NCI-H2081 treated with DMSO at 0.1 percent for 48 hours (cell line): ENCODE measurements around the gene PKP3.
"Not testable (repeated sequence)": the region's sequence is repeated elsewhere in the genome, so short reads cannot be mapped to it uniquely, and the experiment has no call there.

Source experiments
- DNase-seq: peaks from one replicate; lab custom pipeline; 2025; lab: John Stamatoyannopoulos, UW

The PKP3 gene

DNA sequence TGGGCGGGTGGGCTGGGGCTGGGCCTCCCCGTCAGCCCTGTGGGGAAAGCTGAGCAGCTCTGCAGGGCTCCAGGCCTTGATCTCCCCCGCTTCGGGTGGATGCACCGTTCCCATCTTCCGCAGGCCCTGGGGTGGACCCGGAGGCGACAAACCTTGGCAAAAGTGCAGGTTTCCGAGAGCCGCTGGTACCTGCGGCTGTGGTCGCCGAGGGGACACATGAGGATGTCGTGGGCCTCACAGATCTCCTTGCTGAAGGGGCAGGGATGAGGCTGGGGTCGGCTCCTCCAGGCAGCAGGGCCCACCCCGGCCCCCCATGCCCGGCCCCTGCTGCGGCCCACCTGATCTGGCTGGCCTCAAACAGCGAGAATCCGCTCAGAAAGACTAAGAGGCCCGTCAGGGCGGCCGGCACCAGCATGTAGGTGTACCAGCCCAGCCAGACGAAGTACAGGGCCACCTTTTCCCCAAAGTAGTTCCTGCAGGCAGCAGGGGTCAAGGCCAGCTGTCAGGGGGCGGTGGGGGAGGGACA, 36.0 kb downstream of the PKP3 start:
- no peak for DNase-seq

DNA sequence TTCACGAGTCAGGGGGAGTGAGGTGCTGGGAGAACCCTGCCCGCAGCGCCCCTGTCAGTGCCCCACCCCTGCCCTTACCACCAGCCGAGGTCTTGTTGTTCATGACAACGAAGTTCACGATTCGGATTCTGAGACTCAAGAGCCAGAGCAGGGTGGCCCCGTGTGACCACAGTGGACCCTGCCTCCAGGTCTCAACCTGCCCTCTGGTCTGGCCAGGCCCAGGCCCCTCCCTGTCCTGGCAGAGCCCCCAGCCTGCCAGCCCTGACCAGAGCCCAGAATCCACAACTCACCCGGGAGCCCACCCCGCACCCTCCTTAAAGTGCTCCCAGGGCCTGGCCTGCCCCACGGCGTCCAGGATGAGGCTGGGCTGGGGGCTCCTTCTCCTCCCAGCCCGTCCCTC, 37.9 kb downstream of the PKP3 start:
- no peak for DNase-seq

DNA sequence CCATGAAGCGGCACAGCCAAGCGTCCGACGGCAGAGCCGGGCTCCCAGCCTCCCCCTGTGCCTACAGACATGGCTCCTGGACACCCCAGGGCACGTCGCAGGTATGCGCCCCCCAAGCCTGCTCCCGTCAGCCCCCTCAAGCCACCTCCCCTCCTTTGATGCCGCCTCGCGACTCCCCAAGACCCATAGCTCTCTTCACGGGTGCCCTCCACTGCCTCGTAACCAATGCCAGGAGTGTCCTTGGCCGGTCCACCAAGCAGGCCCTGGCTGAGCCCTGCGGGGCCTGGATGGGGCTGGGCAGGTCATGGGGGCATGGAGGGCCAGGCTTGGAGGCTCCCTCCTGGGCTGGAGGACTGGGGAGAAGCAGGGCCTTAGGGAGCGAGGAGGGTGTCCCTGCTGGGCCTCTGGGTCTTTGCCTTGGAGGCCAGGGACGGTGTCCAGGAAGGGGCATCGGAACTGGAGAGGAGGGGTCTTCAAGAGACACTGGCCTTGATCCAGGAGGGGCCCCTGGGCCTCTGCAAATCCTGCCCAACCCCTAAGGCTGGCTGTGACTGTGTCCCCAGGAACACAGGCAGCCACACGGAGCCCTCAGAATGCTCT, 38.6 kb downstream of the PKP3 start:
- DNase-seq: no peak

DNA sequence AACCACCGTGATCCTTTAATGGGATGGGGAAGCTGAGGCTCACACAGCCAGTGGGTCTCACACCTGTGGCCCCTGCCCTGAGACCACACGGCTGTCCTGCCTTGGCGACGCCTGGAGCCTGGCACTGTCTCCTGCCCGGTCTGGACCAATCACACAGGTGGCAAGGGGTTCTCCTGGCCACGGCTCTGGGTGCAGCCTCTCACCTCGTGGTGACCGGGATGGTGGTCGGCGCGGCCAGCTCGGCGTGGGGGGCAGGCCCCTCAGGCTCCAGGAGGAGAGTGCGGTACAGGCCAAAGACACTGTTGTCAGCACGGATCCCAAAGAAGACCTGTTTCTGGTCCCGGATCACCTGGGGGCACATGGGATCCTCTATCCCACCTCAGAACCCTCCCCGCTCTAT, 39.1 kb downstream of the PKP3 start:
- DNase-seq: no peak

DNA sequence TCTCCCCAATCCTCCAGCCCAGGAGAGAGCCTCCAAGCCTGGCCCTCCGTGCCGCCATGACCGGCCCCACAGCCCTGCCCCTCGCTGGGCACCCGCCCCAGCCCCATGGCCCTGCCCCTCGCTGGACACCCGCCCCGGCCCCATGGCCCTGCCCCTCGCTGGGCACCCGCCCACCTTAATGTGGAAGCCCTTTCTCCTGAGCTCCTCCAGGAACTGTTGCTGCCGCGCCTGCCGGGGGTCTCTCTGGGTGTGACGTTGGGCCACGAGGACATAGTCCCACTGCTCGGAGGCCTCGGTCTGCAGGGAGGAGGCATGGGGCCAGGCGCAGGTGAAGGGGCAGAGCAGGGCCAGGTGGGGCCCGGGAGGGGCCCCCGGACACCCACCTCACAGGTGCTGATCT, 39.6 kb downstream of the PKP3 start:
- DNase-seq: no peak

DNA sequence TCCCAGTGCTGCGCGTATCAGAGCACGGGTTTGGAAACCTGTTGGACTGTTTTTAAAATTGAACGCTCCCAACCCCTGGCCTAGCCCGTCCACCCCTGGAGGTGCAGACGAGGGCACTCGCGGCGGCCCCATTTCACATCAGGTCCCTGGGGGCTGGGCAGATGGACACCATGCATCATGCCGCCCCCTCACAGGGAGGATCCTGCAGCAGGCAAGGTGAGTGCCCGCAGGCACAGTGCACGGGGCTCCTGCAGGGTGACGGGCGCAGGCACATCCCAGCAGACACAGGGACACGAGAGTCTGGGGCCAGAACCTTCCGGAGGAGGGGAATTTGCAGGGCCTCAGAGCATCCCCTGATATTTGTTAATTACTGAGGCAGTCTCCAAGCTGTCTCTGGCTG, 40.5 kb downstream of the PKP3 start:
- no peak for DNase-seq

DNA sequence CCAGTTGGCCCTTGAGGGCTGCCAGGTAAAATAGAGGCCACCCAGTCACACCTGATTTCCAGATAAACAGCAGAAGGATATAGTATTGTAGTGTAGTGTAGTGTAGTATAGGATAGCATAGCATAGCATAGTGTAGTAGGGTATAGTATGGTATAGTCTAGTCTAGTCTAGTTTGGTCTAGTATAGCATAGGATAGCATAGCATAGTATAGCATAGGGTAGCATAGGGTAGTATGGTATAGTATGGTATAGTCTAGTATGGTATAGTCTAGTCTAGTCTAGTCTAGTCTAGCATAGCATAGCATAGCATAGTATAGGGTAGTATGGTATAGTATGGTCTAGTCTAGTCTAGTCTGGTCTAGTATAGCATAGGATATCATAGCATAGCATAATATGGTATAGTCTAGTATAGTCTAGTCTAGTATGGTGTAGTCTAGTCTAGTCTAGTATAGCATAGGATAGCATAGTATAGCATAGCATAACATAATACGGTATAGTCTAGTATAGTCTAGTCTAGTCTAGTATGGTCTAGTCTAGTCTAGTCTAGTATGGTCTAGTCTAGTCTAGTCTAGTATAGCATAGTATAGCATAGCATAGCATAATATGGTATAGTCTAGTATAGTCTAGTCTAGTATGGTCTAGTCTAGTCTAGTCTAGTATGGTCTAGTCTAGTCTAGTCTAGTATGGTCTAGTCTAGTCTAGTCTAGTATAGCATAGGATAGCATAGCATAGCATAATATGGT, 41.2 kb downstream of the PKP3 start:
- DNase-seq: not testable (repeated sequence)

DNA sequence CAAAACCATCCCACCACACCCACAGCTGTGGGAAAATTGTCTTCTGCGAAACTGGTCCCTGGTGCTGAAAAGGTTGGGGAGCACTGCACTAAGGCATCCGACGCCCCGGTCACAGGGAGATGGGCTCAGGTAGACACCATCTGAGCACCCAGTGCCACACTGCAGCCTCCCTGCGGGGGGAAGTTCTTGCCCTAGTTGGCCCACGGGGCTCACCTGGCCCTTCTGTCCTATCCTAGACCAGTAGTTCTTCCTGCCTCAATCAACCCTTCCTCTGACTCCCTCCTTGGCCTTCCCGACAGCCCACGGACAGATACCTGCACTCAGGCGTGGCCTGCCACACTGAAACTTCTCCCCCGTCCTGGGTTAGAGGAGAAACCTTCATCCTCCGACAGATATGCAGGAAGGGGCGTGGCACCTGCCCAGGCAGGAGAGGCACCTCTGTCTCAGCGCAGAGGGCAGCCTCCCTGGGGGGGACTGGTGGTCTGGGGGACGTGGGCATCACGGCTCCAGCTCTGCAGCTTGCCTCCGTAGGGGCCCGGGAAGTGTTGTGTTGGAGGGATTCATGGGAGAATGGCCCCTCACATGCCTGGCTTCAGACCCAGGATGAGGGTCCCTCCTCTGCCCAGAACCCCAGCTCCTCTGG, 43.3 kb downstream of the PKP3 start:
- DNase-seq: no peak

DNA sequence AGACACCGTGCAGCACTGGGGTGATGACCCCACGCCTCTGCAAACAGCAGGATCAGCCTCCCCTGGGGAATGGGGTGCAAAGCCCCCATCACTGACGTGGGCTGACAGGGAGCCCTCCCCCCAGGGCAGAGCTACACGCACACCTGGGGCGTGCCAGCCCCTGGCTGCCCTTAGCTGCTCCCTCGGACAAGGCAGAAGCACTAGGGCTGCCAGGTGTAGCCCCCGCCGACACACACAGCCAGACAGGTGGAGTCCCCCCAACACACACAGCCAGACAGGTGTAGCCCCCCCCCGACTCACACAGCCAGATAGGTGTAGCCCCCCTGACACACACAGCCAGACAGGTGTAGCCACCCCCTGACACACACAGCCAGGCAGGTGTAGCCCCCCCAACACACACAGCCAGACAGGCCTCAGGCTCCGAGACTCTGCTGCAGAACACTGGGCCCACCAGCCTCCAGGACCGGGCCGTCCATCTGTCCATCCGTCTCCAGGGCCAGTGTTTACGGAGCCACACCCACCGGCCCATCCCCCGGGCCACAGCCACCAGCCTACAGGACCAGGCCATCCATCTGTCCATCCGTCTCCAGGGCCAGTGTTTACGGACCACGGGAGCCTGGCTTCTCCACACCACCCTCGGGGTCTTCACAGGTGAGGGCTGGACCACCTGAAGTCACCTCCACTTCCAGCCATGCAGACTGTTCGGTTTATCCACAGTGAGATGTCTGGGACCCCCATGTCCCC, 44.3 kb downstream of the PKP3 start:
- DNase-seq: no peak

DNA sequence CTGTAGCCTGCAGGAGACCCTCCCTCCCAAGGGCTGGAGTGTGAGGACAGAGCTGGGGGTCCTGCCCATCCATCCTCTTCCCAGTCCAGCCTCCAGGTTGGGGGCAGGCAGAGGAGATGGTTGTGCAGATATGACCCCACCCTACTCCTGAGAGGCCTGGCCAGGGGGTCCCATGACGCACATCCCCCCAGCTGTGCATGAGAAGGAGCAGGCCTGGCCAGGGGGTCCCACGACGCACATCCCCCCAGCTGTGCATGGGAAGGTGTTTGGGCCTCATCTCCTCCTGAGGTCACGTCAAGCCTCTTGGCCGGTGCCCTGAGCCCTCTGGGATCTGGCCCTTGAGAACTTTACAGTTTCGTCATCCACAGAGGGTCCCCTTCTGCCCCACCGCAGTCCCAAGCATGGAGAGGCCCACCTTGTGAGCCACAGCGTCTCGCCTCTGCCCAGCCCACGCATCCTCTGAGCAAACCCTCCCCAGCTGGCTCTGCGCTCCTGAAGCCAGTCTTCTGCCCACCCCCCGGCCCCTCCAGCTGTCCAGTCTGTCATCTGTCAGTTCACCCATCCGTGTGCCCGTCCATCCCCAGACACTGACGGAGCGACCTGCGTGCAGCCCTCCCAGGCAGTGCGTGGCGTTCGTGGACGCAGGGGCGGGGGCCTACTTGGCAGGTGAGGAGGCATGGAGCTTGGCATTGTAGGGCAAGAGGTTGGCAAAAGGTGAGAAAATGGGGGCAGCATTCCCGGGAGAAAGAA, 45.5 kb downstream of the PKP3 start:
- no peak for DNase-seq

DNA sequence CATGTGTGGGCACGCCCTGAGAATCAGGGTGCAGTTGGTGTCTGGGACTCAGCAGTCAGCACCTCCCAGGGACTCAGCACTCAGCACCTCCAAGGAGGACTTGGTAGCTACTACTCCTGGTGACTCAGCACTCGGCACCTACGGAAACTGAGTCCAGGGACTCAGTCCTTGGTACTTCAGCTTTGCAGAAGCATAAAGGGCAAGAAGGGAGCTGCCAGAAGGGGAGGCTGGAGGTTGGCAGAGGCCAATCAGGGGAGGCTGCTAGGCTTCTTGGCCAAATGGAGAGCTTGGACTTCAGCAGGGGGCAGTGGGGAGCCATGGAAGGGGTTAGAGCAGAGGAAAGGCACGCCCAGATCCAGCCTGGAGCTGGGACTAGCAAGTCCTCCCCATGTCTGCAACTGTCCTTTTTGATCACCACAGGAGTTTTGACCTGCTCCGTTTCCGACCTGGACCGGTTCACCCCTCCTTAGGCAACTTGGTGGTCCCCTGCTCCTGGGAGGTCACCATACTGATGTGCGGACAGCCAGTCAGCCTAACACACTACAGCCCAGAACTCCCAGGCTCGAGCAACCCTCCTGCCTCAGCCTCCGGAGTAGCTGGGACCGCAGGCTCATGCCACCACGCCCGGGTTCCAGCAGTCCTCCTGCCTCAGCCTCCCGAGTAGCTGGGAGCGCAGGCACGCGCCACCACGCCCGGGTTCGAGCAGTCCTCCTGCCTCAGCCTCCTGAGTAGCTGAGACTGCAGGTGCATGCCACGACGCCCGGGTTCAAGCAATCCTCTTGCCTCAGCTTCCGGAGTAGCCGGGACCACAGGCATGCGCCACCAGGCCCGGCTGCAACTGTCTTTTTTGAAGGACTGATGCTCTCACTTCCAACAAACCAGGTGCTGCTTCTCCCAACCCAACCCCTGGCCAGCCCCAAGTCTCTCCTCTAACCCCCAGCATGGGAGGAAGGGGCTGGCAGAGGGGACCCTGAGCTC, 46.3 kb downstream of the PKP3 start:
- no peak for DNase-seq

DNA sequence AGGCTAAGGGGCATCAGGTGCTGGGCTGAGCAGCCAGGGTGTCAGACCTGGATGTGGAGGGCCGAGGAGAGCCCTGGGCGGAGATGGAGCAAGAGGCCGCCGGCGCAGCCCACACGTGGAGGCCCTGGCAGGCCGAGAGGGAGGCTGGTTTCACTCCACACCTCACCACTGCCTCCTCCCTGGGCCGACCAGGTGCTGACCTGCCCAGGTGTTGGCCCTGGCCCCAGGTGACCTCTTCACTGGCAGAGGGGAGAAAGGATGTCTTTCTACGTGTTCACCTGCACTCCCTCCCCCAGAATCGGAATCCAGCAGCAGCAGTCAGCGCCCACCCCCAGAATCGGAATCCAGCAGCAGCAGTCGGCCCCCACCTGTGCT, 47.0 kb downstream of the PKP3 start:
- no peak for DNase-seq

DNA sequence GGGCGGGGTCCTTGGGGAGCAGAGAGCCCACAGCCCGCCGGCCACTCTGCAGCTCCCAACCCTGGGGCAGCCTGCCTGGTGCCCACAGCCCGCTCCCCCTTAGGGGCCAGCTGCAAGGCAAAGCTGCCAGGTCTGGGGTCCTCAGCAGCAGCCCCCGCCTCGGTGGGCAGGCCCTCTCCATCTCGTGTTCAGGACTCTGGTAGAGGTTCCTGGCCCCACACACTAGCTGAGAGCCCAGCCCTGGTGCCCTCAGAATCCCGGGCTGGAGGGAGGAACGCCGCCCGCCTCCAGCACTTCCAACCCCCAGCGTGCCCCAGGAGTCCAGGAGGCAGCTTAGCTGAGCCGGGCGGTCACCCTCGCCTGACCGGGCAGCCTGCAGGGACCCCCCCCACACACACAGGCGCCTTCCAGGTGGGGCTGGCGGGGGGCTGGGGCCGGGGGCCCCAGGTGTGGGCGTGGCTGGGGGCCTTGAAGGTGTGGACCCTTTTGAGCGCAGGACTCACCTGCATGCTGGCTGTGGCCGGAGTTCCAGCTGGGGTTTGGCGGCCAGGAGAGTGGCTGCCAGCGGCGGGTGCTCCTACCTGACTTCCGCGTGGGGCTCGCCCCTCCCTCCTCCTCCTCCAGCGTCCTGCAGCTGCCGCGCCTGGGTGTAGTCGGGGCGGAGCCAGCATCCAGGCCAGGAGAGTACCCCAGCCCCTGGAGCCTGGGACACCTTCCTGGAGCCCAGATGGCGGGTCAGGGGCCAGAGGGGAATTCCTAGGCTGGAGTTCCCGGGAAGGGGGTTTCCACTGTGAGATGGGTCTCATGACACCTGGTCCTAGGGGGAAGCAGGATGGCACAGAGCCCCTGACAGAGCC, 47.6 kb downstream of the PKP3 start, which contains the start of gene ANO9:
Gene ANO9, minus strand, starts transcription at position 594 of the 857 bp plus-strand sequence. Its CDS starts 85 bp downstream, at position 509.
- no peak for DNase-seq

DNA sequence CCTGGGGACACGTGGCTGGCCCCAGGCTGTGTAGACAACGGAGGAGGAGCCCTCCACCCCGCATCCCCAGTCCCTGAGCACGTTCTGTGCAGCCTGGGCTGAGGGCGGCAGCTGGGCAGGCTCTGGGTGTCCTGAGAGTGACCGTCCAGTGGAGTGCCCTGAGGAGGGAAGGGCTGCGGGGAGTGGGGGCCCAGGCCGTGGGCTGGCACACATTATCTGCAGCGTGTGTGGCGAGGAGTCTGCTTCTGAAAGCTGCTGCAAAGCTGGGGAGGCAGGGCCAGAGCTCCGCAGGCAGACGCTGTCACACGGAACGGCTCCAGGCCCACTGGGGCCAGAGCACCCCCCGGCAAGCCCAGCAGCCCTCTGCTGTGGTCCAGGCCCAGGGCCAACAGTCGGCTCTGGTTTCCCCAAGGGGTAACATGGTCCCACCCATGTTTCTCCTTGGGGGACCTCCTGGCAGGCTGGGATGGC, 48.6 kb downstream of the PKP3 start:
- no peak for DNase-seq

DNA sequence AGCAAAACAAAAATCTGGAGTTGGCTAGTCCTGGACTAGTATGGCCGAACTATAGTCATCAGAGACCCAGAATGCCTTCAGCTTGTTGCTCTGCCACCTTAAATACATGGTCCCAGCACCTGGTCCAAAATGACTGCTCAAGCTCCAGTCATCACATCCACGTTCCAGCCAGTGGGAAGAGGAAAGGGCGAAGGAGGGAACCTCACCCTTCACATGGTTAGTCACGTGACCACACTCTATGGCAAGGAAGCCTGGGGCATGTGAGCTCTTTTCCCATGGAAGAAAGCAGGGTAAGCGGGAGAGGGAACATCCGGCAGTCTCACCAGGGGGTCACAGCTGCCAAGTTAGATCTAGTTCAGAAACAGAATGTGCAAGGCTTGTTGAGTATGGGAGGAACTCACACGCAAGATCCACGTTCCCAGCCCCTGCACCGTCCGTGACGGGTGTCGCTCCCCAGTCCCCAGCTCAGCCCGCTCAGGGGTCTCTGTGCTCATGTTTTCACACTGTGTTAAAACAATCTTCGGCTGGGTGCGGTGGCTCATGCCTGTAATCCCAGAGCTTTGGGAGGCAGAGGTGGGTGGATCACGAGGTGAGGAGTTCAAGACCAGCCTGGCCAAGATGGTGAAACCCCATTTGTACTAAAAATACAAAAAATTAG, 49.7 kb downstream of the PKP3 start:
- DNase-seq: no peak

DNA sequence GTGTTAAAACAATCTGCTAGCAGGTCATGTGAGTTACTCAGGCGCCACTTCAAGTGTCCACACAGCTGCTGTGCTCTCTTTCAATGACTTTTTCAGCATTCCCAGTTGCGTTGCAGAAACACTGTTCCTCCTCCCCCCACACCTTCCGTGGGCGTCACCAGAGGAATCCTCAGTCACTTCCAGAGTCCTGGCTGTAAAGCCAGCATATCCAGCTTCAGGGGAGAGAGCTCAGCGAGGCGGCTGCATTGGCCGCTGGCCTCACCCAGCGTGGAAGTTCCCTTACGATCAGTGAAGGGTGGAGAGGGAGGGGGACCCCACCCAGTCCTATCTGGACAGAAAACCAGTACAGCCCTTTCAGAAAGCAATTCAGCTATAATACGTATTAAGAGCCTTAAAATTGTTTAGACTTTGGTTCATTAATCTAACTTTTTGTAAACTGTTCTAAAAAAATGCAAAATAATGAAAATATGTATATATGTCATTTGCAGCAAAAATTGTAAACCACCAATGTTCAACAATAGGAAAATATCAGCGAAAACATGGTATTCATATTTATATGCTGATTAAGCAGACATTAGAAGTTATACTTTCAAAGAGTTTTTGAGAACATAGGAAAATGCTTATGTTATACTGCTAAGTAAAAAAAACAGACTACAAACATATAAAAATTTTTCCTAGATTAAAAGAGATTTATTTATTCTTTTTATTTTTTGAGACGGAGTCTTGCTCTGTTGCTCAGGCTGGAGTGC, 50.6 kb downstream of the PKP3 start:
- no peak for DNase-seq

DNA sequence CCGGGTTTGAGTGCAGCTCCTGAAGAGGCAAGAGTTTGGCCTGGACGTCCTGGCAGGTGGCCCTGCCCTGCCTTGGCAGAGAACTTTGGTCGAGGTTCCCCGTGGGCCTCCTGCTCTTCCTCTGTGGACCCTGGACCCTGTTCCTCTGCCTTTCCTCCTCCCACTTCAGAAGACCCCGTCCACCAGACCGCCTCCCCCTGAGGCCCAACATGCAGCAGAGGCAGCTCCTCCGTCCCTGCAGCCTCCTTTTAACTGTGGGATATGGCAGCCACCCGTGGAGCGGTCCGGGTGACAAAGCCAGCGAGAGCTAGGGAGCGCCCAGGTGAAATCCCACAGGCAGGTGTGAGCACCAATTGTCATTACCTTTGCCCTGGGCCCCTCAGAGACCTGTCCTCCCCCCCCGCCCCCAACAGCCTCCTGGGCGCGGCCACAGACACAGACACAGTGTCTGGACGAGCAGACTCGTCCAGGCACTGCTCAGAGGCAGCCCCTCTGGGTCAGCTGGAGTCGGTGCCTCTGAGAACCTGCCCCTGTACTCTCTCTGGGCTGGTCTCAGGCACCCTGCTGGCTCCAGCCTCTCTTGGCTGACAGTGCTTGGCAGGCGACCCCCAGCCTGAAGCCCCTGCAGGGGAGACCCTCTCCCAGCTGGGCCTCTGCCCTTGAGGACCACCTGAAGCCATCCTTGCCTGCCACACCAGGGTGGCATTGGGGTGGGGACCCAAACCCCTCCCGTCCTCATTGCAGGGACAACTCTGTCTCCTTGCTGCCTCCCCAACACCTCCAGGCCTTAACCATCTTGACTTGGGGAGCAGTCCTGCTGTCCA, 52.0 kb downstream of the PKP3 start:
- DNase-seq: no peak
